PC-3 (cell line): Measurements from ENCODE around the gene CRIP2.

ENCODE experiments used
- EZH2 ChIP-seq: fragments of 300-600 bp; sonication (generic); IDR thresholded peaks from one replicate; pipeline ENCODE4 v1.6.1; 2017; ENCODE audit warnings: antibody characterized with exemption, mild to moderate bottlenecking, low read length; ENCODE audit not compliant: unreplicated experiment
- EZH2phosphoT487 ChIP-seq: fragments of 300-600 bp; sonication (generic); IDR thresholded peaks from 2 replicates; pipeline ENCODE4 v1.6.1; 2018; ENCODE audit warnings: mild to moderate bottlenecking, antibody characterized with exemption, low read length, borderline replicate concordance
- TF ChIP-seq, protein P1 (sequence below): fragments of 300-600 bp; sonication (generic); conservative IDR thresholded peaks from 2 replicates; pipeline ENCODE4 v1.5.1; 2017; ENCODE audit warnings: antibody characterized with exemption, low read depth, mild to moderate bottlenecking, low read length

DNA sequence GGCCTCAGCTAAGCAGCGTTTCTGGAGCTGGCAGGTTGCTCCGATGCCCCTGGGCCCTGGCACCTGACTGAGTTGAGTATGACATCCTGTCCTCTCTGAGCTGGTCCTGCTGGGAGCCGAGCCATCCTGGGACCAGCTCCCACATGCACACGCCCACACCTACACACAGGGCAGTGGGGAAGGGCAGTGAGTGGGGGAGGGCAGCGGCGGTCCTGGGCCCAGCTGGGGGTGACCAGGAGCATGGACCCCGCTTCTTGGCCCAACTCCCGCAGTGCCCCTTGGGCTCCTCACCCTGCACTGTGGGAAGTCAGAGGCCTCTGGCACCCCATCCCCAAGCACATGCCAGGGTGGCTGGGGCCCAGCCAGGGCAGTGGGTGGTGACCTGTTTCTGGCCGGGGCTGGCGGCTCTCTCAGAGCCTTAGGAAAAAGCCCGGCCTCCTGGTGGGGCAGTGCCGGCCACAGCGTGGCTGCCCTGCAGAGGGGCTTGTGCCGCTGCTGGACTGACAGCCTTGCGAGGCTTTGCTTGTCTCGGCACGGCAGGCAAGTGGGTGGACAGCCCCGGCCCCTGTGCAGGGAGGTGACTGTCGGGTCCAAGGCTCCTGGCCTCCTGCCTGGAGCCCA is 5.9 kb upstream of the CRIP2 start:
- TF ChIP-seq, protein P1, sequence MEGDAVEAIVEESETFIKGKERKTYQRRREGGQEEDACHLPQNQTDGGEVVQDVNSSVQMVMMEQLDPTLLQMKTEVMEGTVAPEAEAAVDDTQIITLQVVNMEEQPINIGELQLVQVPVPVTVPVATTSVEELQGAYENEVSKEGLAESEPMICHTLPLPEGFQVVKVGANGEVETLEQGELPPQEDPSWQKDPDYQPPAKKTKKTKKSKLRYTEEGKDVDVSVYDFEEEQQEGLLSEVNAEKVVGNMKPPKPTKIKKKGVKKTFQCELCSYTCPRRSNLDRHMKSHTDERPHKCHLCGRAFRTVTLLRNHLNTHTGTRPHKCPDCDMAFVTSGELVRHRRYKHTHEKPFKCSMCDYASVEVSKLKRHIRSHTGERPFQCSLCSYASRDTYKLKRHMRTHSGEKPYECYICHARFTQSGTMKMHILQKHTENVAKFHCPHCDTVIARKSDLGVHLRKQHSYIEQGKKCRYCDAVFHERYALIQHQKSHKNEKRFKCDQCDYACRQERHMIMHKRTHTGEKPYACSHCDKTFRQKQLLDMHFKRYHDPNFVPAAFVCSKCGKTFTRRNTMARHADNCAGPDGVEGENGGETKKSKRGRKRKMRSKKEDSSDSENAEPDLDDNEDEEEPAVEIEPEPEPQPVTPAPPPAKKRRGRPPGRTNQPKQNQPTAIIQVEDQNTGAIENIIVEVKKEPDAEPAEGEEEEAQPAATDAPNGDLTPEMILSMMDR = no peak
- no peak for TF ChIP-seq EZH2phosphoT487
- no peak for TF ChIP-seq EZH2
